GM12801 (cell line): Measurements from ENCODE around the gene CBARP.

Experiments
- TF ChIP-seq, protein P1 (sequence below): IDR thresholded peaks from one replicate; pipeline ENCODE4 v1.5.1; 2011; ENCODE audit warnings: control low read depth; ENCODE audit not compliant: insufficient read length; ENCODE audit errors: extremely low read depth

CBARP gene

DNA sequence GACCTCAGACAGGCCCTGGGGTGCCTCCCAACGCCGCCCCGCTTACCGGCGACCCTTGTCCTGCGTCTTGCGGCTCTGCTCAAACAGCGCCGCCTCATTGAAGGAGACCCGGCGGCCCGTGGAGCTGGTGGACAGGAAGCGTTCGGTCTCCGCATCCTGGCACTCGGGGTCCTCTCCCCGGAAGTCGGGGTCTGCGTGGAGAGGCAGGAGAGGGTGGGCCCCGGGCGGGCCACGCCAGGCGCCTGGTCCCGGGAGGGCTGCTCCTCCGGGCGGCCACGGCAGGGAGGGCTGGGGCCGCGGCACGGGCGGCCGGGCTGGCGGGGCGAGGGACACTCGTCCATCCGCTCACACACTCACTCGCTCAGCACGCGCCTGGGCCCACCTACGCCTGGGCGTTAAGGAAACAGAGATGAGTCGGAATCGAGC is 2.8 kb downstream of the CBARP start:
- TF ChIP-seq, protein P1, sequence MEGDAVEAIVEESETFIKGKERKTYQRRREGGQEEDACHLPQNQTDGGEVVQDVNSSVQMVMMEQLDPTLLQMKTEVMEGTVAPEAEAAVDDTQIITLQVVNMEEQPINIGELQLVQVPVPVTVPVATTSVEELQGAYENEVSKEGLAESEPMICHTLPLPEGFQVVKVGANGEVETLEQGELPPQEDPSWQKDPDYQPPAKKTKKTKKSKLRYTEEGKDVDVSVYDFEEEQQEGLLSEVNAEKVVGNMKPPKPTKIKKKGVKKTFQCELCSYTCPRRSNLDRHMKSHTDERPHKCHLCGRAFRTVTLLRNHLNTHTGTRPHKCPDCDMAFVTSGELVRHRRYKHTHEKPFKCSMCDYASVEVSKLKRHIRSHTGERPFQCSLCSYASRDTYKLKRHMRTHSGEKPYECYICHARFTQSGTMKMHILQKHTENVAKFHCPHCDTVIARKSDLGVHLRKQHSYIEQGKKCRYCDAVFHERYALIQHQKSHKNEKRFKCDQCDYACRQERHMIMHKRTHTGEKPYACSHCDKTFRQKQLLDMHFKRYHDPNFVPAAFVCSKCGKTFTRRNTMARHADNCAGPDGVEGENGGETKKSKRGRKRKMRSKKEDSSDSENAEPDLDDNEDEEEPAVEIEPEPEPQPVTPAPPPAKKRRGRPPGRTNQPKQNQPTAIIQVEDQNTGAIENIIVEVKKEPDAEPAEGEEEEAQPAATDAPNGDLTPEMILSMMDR: no peak

DNA sequence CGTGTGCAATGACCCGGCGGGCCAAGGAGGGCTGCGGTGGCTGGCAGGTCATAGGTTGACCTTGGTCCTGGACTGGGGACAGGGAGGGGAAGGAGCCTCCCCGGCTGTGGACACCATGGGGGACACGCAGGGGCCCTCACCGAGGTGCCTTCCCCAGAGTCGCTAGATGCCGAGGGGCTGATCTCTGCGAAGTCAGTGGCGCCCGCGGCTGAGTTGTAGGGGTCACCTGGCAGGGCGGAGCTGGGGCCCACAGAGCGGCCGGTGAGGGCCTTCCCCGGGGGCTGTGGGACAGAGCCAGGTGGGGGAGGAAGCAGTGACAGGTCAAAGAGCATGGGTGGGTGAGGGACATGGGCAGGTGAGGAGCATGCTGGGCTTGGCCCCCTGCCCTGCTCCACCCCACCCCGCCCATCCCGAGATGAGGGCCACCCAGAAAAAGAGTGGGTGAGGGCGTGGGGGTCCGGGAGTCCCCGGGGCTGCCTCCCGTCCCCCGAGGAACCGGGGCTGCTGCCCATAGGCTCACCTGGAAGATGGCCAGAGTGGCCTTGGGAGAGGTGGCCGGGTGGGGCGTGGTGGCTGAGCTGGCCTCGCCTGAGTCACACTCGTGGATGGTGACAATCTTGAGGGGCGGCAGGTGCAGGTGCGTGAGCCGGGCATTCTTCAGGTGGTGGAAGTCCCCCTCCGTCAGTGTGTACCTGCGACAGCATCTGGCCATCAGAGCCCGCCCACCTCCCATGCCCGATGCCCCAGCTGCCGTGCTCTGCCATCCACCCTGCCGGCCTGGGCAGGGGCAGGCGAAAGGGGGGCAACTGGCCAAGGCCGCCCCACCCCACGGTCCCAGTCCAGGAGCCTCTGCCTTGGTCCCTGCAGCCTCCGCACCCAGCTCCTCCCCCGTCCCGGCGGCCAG is 3.5 kb downstream of the CBARP start:
- TF ChIP-seq, protein P1: no peak

DNA sequence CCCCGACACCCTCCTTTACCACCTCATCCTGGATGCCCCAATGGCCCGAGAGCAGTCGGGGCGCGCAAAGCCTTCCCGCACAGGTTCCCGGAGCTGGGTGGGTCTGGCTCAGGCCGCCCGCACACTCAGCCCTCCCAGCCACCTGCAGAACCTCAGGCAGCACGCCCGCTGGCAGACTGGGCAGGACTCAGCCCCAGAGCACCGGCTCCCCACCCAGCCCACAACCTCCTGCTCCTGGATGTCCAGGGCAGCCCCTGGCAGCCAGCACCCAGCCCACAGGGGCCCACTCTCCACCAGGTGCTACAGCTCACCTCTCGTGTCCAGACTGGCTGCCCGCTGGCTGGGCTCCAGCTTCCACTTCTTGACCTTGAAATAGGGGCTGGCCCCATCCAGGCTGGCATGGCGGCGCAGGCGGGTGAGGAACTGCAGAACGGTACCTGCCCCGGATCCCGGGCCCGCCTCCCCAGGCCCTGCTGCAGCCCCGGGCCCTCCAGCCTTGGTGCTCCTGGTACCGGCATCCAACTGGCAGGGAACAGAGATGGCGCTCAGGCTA is 4.6 kb downstream of the CBARP start:
- TF ChIP-seq, protein P1: no peak

DNA sequence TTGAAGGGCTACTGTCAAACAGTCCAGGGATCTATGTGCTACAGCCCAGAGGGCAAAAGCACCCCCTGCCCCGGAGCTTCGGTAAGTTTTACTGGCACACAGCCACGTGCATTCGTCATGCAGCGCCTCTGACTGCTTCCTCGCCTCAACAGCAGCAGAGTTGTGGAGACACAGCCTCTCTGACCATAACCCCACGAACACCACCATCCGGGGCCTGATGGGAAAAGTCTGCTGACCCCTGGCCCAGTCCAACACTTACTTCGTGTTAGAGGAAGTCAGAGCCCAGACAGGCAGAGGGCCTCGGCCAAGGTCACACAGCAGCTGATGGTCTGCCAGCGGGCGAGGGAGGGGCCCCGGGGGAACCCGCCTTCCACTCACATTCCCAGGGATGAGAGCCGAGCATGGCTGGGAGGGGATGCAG is 5.1 kb downstream of the CBARP start:
- TF ChIP-seq, protein P1: no peak

DNA sequence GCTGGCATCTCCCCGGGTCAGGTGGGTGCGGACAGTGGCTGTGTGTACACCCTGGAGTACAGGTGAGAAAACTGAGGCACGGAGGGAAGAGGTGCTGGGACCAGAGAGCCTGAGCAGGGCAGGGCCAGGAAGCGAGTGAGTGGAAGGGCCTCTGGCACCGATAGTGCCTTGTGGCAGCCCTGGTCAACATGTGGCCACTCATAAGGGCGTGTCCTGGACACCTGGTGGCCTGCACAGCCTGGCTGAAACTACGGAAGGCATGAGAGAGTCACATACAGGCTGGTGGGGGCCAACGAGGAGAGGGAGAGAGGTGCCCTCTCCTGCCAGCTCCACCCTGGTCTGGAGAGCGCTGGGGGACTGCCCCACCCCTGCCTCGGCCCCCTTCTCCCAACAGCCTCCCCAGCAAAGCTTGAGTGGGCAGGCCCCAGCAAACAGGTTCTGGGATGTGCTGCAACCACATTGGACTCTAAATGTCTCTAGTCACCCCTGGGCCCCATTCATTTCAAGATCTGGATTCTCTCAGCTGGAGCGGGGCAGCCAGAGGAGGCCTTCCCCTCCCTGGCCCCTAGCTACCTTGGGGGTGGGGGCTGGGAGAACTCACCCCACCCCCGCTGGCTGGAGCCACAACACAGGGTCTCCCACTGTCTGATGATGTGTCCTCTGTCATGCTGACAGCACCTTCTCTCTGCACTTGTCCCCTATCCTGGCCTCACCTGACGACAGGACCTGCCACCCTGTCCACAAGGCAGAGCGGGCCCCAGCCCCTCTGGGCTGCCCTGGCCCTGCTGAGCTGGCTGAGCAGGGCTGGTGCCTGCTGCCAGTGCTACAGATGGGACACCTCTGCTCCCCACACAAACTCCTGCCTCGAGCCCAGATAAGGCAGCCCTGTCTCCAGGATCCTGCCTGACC is 5.8 kb downstream of the CBARP start:
- TF ChIP-seq, protein P1: no peak

DNA sequence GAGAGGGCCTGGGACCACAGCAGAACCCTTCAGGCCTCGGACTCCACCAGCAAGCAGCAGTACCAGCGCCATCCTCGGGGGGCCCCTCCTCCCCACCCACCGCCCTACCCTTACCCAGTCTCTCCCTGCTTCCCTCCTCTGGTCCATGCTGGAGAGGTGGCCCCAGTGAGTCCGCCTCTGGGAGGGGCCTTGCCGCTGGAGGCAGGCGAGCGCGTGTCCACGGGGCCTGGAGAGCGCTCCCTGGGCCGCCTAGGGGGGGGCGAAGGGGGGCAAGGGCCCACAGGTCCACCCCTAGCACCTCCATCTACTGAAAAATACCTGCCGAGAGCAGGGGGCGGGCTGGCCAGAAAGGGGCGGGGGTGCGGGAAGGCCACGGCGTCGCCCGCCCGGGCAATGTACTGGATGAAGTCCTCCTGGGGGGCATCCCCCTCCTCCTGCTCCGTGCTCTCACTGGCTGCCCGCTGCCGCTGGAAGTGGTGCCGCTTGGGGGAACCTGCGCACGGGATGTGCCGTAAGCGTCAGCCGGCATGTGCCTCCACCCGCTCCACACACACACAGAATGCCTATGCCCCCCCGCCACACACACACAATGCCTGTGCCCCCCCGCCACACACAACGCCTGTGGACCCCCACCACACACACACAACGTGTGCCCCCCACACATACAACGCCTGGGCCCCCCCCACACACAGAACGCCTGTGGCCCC is 6.9 kb downstream of the CBARP start:
- TF ChIP-seq, protein P1: no peak
